ENCODE data around the gene MMP23B. TPM values are rescaled to one million over a fixed set of nuclear protein-coding genes. Genes with fewer than 3 reads are reported as not detected.

MMP23B gene
- 10 to 100 TPM in 2 of 4 donors, 1 to 10 TPM in 2; 5.5 to 27.2 (median 9.4) TPM for total RNA-seq

- peak; percentile 12 for ATAC-seq
- WGBS, 2 donors (ENCODE audit: low coverage in 1 of 2) = no CpG with 5 or more reads among the region's 48 CpGs
- H3K4me1 ChIP-seq = peaks cover 0 to 27% (median 9%) of the 10 kb centered on the region in 3 donors
- TF ChIP-seq CTCF (IDR thresholded peaks at IDR 0.05) = no peak
- TF ChIP-seq EP300 (IDR thresholded peaks at IDR 0.05) = no peak
- TF ChIP-seq POLR2AphosphoS5 (IDR thresholded peaks at IDR 0.05) = no peak
- TF ChIP-seq POLR2A (IDR thresholded peaks at IDR 0.05) = no peak
- peak within 1 kb of the TSS in 1 of 2 donors; percentile 45 for H3K4me3 ChIP-seq
- peaks cover 41% of the 10 kb centered on the region for H3K27me3 ChIP-seq
- peak within 1 kb of the TSS in 3 of 4 donors; percentile 78 to 88 (median 83) for H3K27ac ChIP-seq
- H3K9me3 ChIP-seq = no peaks in the 10 kb centered on the region
- H3K36me3 ChIP-seq = peaks cover 0 to 45% of the 10 kb centered on the region in 2 donors
Measured at GRCh38 chr1:1631782-1632420, at the start of gene MMP23B. TSS of gene MMP23B (plus strand) at chr1:1632173. CDS start at chr1:1632219, 46 bp downstream.

- TF ChIP-seq POLR2A (IDR thresholded peaks at IDR 0.05) = no peak
- H3K27ac ChIP-seq = no peak overlapping the region
- H3K4me3 ChIP-seq = no peak overlapping the region
- no peaks in the 10 kb centered on the region for H3K4me1 ChIP-seq
- no peaks in the 10 kb centered on the region for H3K9me3 ChIP-seq
- no peaks in the 10 kb centered on the region for H3K36me3 ChIP-seq
- WGBS, 2 donors (ENCODE audit: low coverage in 1 of 2) = 67 to 69% methylated on average over 1 to 4 of the region's 9 CpGs
- peaks cover 58% of the 10 kb centered on the region for H3K27me3 ChIP-seq
- no peak for ATAC-seq
Measured at GRCh38 chr1:1582585-1583346, 49.2 kb upstream of the MMP23B start.

- H3K4me3 ChIP-seq = no peak overlapping the region
- no peaks in the 10 kb centered on the region for H3K9me3 ChIP-seq
- H3K27ac ChIP-seq = no peak overlapping the region
- TF ChIP-seq POLR2A (IDR thresholded peaks at IDR 0.05) (no peak), CTCF (IDR thresholded peaks at IDR 0.05) (no peak), EP300 (IDR thresholded peaks at IDR 0.05) (no peak), POLR2AphosphoS5 (IDR thresholded peaks at IDR 0.05) (no peak)
- no peaks in the 10 kb centered on the region for H3K4me1 ChIP-seq
- no peaks in the 10 kb centered on the region for H3K36me3 ChIP-seq
- H3K27me3 ChIP-seq = peaks cover 66% of the 10 kb centered on the region
- 82 to 84% methylated on average over 3 to 6 of the region's 23 CpGs for WGBS, 2 donors (ENCODE audit: low coverage in 1 of 2)
- ATAC-seq = no peak
Measured at GRCh38 chr1:1583347-1584010, 48.5 kb upstream of the MMP23B start.

GRCh38 chr1:1591452-1591851, 40.5 kb upstream of the MMP23B start:
- Histone ChIP-seq H3K4me1 (no peaks in the 10 kb centered on the region), H3K4me3 (no peak overlapping the region), H3K9me3 (no peaks in the 10 kb centered on the region), H3K27ac (no peak overlapping the region), H3K36me3 (no peaks in the 10 kb centered on the region), H3K27me3 (peaks cover 46% of the 10 kb centered on the region)
- no peak for TF ChIP-seq CTCF (IDR thresholded peaks at IDR 0.05)
- no peak for TF ChIP-seq POLR2A (IDR thresholded peaks at IDR 0.05)
- TF ChIP-seq POLR2AphosphoS5 (IDR thresholded peaks at IDR 0.05) = no peak
- no peak for TF ChIP-seq EP300 (IDR thresholded peaks at IDR 0.05)
- ATAC-seq = no peak
- WGBS, 2 donors (ENCODE audit: low coverage in 1 of 2) = 84% methylated on average over 4 of the region's 13 CpGs; no CpG with 5 or more reads in 1 of the 2 donors

- H3K4me3 ChIP-seq = no peak overlapping the region
Measured at GRCh38 chr1:1593834-1594601, 38.0 kb upstream of the MMP23B start.

More at GRCh38 chr1:1593834-1594601, 38.0 kb upstream of the MMP23B start:
- Histone ChIP-seq H3K27me3 (peaks cover 46% of the 10 kb centered on the region), H3K9me3 (no peaks in the 10 kb centered on the region), H3K27ac (no peak overlapping the region), H3K36me3 (no peaks in the 10 kb centered on the region), H3K4me1 (peaks cover 0 to 14% (median 2%) of the 10 kb centered on the region in 3 donors)
- no peak for ATAC-seq
- 79% methylated on average over 3 of the region's 24 CpGs; no CpG with 5 or more reads in 1 of the 2 donors for WGBS, 2 donors (ENCODE audit: low coverage in 1 of 2)
- TF ChIP-seq EP300 (IDR thresholded peaks at IDR 0.05) (no peak), CTCF (IDR thresholded peaks at IDR 0.05) (no peak), POLR2A (IDR thresholded peaks at IDR 0.05) (no peak), POLR2AphosphoS5 (IDR thresholded peaks at IDR 0.05) (no peak)

All from gastroesophageal sphincter (tissue), 4 donors.